ENCODE data around the gene GNAS.

Gene GNAS

GRCh38 chr20:58875541-58876134 is 23.1 kb downstream of the GNAS start:
- H3K4me3 ChIP-seq (ENCODE audit: low read depth, low read length), result no peak overlapping the region
- TF ChIP-seq CTCF (IDR thresholded peaks at IDR 0.05; ENCODE audit: low read depth, low read length), result no peak

DNA sequence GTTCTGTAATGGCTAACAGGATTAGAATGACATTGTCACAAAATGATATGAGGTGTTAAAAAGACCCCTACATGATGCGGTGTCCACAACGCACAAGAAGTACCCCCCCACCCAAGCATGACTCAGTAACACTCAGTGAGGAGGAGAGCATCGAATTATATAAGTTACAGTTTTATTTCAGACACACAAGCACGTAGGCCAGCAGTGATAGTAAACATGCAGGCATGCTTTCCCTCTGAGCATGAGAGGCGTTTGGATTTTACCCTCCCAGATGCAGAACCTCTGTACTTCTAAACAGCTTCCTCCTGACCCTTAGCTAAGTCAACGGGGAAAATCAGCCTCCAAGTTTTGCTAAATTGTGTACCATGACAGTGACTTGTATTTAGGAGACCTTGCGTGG is 23.9 kb downstream of the GNAS start:
- no peak for TF ChIP-seq CTCF (IDR thresholded peaks at IDR 0.05; ENCODE audit: low read depth, low read length)
- H3K4me3 ChIP-seq (ENCODE audit: low read depth, low read length), result no peak overlapping the region

GRCh38 chr20:58877050-58877975 is 24.8 kb downstream of the GNAS start:
- no peak for TF ChIP-seq CTCF (IDR thresholded peaks at IDR 0.05; ENCODE audit: low read depth, low read length)
- no peak overlapping the region for H3K4me3 ChIP-seq (ENCODE audit: low read depth, low read length)

- no peak for TF ChIP-seq CTCF (IDR thresholded peaks at IDR 0.05; ENCODE audit: low read depth, low read length)
- no peak overlapping the region for H3K4me3 ChIP-seq (ENCODE audit: low read depth, low read length)
Observed at GRCh38 chr20:58877976-58878360, 25.5 kb downstream of the GNAS start.

DNA sequence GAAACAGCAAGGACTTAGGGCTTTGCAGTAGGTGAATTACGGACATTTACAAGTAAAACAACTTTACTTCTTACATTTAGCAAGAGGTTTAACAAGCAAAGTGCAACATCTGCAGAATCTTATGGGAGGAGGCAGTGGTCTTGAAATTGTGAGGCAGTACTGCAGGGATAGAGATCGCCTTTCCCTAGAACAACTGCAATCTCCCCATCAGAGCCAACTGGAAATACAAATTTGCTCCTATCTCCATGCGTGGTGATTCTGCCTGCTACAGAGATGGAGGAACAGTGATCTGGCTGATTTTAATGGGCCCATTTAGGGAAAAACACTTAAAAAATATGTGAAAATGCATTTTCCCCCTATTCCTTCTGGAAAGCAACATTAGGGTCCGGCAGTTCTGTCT is 25.9 kb downstream of the GNAS start:
- no peak overlapping the region for H3K4me3 ChIP-seq (ENCODE audit: low read depth, low read length)
- TF ChIP-seq CTCF (IDR thresholded peaks at IDR 0.05; ENCODE audit: low read depth, low read length), result no peak

- no peak for TF ChIP-seq CTCF (IDR thresholded peaks at IDR 0.05; ENCODE audit: low read depth, low read length)
- no peak overlapping the region for H3K4me3 ChIP-seq (ENCODE audit: low read depth, low read length)
Observed at GRCh38 chr20:58880441-58880840, 27.9 kb downstream of the GNAS start.

All from WI38 (cell line).